Measurements from ENCODE around the gene KIFAP3.
"Not testable (repeated sequence)": the region's sequence is repeated elsewhere in the genome, so short reads cannot be mapped to it uniquely, and the experiment has no call there.

KIFAP3 gene

GRCh38 chr1:170063109-170063826 lies 11.2 kb downstream of the KIFAP3 start:
- DNase-seq, result no peak

- DNase-seq, result not testable (repeated sequence)
Observed at GRCh38 chr1:170061676-170062075, 12.8 kb downstream of the KIFAP3 start.

- not testable (repeated sequence) for DNase-seq
Observed at GRCh38 chr1:170060015-170060520, 14.4 kb downstream of the KIFAP3 start.

GRCh38 chr1:170049176-170049800 lies 25.2 kb downstream of the KIFAP3 start:
- no peak for DNase-seq

- no peak for DNase-seq
Observed at GRCh38 chr1:170048515-170048914, 26.0 kb downstream of the KIFAP3 start.

- no peak for DNase-seq
Observed at GRCh38 chr1:170044187-170044586, 30.3 kb downstream of the KIFAP3 start.

- DNase-seq, result no peak
Observed at GRCh38 chr1:170041423-170042192, 32.9 kb downstream of the KIFAP3 start.

GRCh38 chr1:170032531-170033280 lies 41.8 kb downstream of the KIFAP3 start:
- no peak for DNase-seq

- no peak for DNase-seq
Observed at GRCh38 chr1:170030212-170030611, 44.3 kb downstream of the KIFAP3 start.

- no peak for DNase-seq
Observed at GRCh38 chr1:170027760-170028159, 46.7 kb downstream of the KIFAP3 start.

GRCh38 chr1:170020859-170021258 lies 53.6 kb downstream of the KIFAP3 start:
- no peak for DNase-seq

GRCh38 chr1:170017478-170017877 lies 57.0 kb downstream of the KIFAP3 start:
- no peak for DNase-seq

- DNase-seq, result no peak
Observed at GRCh38 chr1:170012920-170013319, 61.6 kb downstream of the KIFAP3 start.

GRCh38 chr1:170010443-170010842 lies 64.1 kb downstream of the KIFAP3 start:
- peak; percentile 3 for DNase-seq

GRCh38 chr1:170009551-170009950 lies 64.9 kb downstream of the KIFAP3 start:
- no peak for DNase-seq

GRCh38 chr1:170008745-170009144 lies 65.8 kb downstream of the KIFAP3 start:
- DNase-seq, result not testable (repeated sequence)

GRCh38 chr1:170003270-170003835 lies 71.1 kb downstream of the KIFAP3 start:
- DNase-seq, result not testable (repeated sequence)

- no peak for DNase-seq
Observed at GRCh38 chr1:170001266-170001665, 73.2 kb downstream of the KIFAP3 start.

- DNase-seq, result no peak
Observed at GRCh38 chr1:169999761-170000160, 74.7 kb downstream of the KIFAP3 start.

GRCh38 chr1:169999331-169999741 lies 75.2 kb downstream of the KIFAP3 start:
- no peak for DNase-seq

- DNase-seq, result no peak
Observed at GRCh38 chr1:169995993-169996392, 78.5 kb downstream of the KIFAP3 start.

GRCh38 chr1:169989246-169989645 lies 85.2 kb downstream of the KIFAP3 start:
- no peak for DNase-seq

All from COR-L47 (cell line).